Epidermal melanocyte (primary cell): ENCODE measurements around the gene ZNF90.
"Not testable (repeated sequence)": the region's sequence is repeated elsewhere in the genome, so short reads cannot be mapped to it uniquely, and the experiment has no call there.

Experiments
- DNase-seq: peaks from one replicate; pipeline ENCODE4 v3.0.0; 2011; ENCODE audit warnings: low spot score; ENCODE audit not compliant: insufficient read length

The ZNF90 gene

GRCh38 chr19:20103091-20103740, 25.4 kb downstream of the ZNF90 start:
- DNase-seq = no peak

GRCh38 chr19:20107301-20107700, 29.5 kb downstream of the ZNF90 start:
- no peak for DNase-seq

GRCh38 chr19:20118064-20118839, 40.5 kb downstream of the ZNF90 start:
- not testable (repeated sequence) for DNase-seq

GRCh38 chr19:20124879-20125278, 47.1 kb downstream of the ZNF90 start:
- DNase-seq = no peak

GRCh38 chr19:20132933-20133332, 55.1 kb downstream of the ZNF90 start:
- DNase-seq = not testable (repeated sequence)

GRCh38 chr19:20137714-20138113, 59.9 kb downstream of the ZNF90 start:
- not testable (repeated sequence) for DNase-seq

- DNase-seq = no peak
Measured at GRCh38 chr19:20151617-20152145, 73.9 kb downstream of the ZNF90 start.

- DNase-seq = not testable (repeated sequence)
Measured at GRCh38 chr19:20152506-20152905, 74.7 kb downstream of the ZNF90 start.

GRCh38 chr19:20153281-20153680, 75.5 kb downstream of the ZNF90 start:
- DNase-seq = no peak

- DNase-seq = no peak
Measured at GRCh38 chr19:20154636-20155035, 76.8 kb downstream of the ZNF90 start.

GRCh38 chr19:20162821-20163220, 85.0 kb downstream of the ZNF90 start:
- no peak for DNase-seq

GRCh38 chr19:20164456-20164855, 86.7 kb downstream of the ZNF90 start:
- DNase-seq = no peak

GRCh38 chr19:20165971-20166592, 88.3 kb downstream of the ZNF90 start:
- DNase-seq = no peak

GRCh38 chr19:20167020-20167644, 89.3 kb downstream of the ZNF90 start, which contains the start of gene ZNF486:
ZNF486 (plus strand) TSS chr19:20167214; CDS start chr19:20167331, 117 bp downstream.
- DNase-seq = peak; percentile 88

- no peak for DNase-seq
Measured at GRCh38 chr19:20167651-20168122, 89.9 kb downstream of the ZNF90 start.
